ENCODE data around the gene LYSMD3.

GRCh38 chr5:90514520-90514919 lies 14.9 kb downstream of the LYSMD3 start:
- no peak for TF ChIP-seq ZNF274 (IDR thresholded peaks at IDR 0.05; ENCODE audit: low read depth, low read length)
- no peak for TF ChIP-seq YY1 (IDR thresholded peaks at IDR 0.05; ENCODE audit: insufficient read depth, insufficient read length)
- TF ChIP-seq SUZ12 (IDR thresholded peaks at IDR 0.05; ENCODE audit: extremely low read depth, insufficient read depth, insufficient read length), result no peak

All from NT2/D1 (cell line).